ENCODE measurements around the gene C1QA. TPM values are rescaled to one million over a fixed set of nuclear protein-coding genes. Genes with fewer than 3 reads are reported as not detected.

C1QA gene
- polyA plus RNA-seq = 91.7 TPM
- long read RNA-seq, donor 1, transcript C1QA-201 (3 exons, 1,143 nt) = major isoform, 36 of 39 reads
- long read RNA-seq, donor 1, partial matches to known transcripts = 0 of 39 reads
- long read RNA-seq, donor 1, other reads (novel, unspliced or antisense) = 0 of 39 reads
- long read RNA-seq, donor 2, transcript C1QA-201 (3 exons, 1,143 nt) = major isoform, 94 of 153 reads
- long read RNA-seq, donor 2, transcript C1QA-202 (2 exons, 976 nt) = minor isoform, 18 of 153 reads
- long read RNA-seq, donor 2, partial matches to known transcripts = 41 of 153 reads
- long read RNA-seq, donor 2, other reads (novel, unspliced or antisense) = 0 of 153 reads
- long read RNA-seq, donor 3 = 0 reads
- long read RNA-seq, donor 4, transcript C1QA-201 (3 exons, 1,143 nt) = major isoform, 8 of 10 reads
- long read RNA-seq, donor 4, partial matches to known transcripts = 0 of 10 reads
- long read RNA-seq, donor 4, other reads (novel, unspliced or antisense) = 0 of 10 reads
- long read RNA-seq, donor 5, transcript C1QA-202 (2 exons, 976 nt) = minor isoform, 6 of 39 reads
- long read RNA-seq, donor 5, transcript C1QA-201 (3 exons, 1,143 nt) = major isoform, 33 of 39 reads
- long read RNA-seq, donor 5, partial matches to known transcripts = 0 of 39 reads
- long read RNA-seq, donor 5, other reads (novel, unspliced or antisense) = 0 of 39 reads
- long read RNA-seq, donor 6, transcript C1QA-202 (2 exons, 976 nt) = minor isoform, 6 of 78 reads
- long read RNA-seq, donor 6, transcript C1QA-201 (3 exons, 1,143 nt) = major isoform, 33 of 78 reads
- long read RNA-seq, donor 6, partial matches to known transcripts = 38 of 78 reads
- long read RNA-seq, donor 6, other reads (novel, unspliced or antisense) = 0 of 78 reads
- long read RNA-seq, donor 7, transcript C1QA-201 (3 exons, 1,143 nt) = major isoform, 20 of 39 reads
- long read RNA-seq, donor 7, partial matches to known transcripts = 16 of 39 reads
- long read RNA-seq, donor 7, other reads (novel, unspliced or antisense) = 0 of 39 reads
- long read RNA-seq, donor 8, transcript C1QA-201 (3 exons, 1,143 nt) = major isoform, 93 of 196 reads
- long read RNA-seq, donor 8, transcript C1QA-202 (2 exons, 976 nt) = minor isoform, 12 of 196 reads
- long read RNA-seq, donor 8, partial matches to known transcripts = 91 of 196 reads
- long read RNA-seq, donor 8, other reads (novel, unspliced or antisense) = 0 of 196 reads
- long read RNA-seq, donor 9, transcript C1QA-201 (3 exons, 1,143 nt) = major isoform, 43 of 89 reads
- long read RNA-seq, donor 9, transcript C1QA-202 (2 exons, 976 nt) = minor isoform, 9 of 89 reads
- long read RNA-seq, donor 9, partial matches to known transcripts = 37 of 89 reads
- long read RNA-seq, donor 9, other reads (novel, unspliced or antisense) = 0 of 89 reads
- long read RNA-seq, donor 10, transcript C1QA-202 (2 exons, 976 nt) = minor isoform, 12 of 72 reads
- long read RNA-seq, donor 10, transcript C1QA-201 (3 exons, 1,143 nt) = major isoform, 55 of 72 reads
- long read RNA-seq, donor 10, partial matches to known transcripts = 0 of 72 reads
- long read RNA-seq, donor 10, other reads (novel, unspliced or antisense) = 5 of 72 reads
- long read RNA-seq, donor 11, transcript C1QA-202 (2 exons, 976 nt) = minor isoform, 8 of 82 reads
- long read RNA-seq, donor 11, transcript C1QA-201 (3 exons, 1,143 nt) = major isoform, 45 of 82 reads
- long read RNA-seq, donor 11, partial matches to known transcripts = 23 of 82 reads
- long read RNA-seq, donor 11, other reads (novel, unspliced or antisense) = 5 of 82 reads

GRCh38 chr1:22636353-22636752, at the start of gene C1QA:
C1QA (plus strand) TSS chr1:22636628; CDS start chr1:22637617, 989 bp downstream.
- WGBS (ENCODE audit: insufficient coverage, low lambda C conversion rate) = no CpG with 5 or more reads among the region's 5 CpGs
- Histone ChIP-seq H3K27me3 (ENCODE audit: control insufficient read depth, insufficient read depth, low read length) (peaks cover 3% of the 10 kb centered on the region), H3K27ac (ENCODE audit: low read length) (no peak within 1 kb of the TSS), H3K9me3 (ENCODE audit: control insufficient read depth, low read depth, low read length) (no peaks in the 10 kb centered on the region), H3K4me1 (ENCODE audit: control insufficient read depth, insufficient read depth, low read length) (no peaks in the 10 kb centered on the region), H3K4me3 (ENCODE audit: low read length) (peak within 1 kb of the TSS; percentile 23), H3K36me3 (ENCODE audit: control insufficient read depth, insufficient read depth, low read length) (no peaks in the 10 kb centered on the region)
- DNase-seq = no peak

GRCh38 chr1:22587247-22587646, 49.2 kb upstream of the C1QA start:
- WGBS (ENCODE audit: insufficient coverage, low lambda C conversion rate) = no CpG with 5 or more reads among the region's 7 CpGs
- DNase-seq = no peak
- H3K27ac ChIP-seq (ENCODE audit: low read length) = no peak overlapping the region

GRCh38 chr1:22588899-22589422, 47.5 kb upstream of the C1QA start:
- Histone ChIP-seq H3K4me1 (ENCODE audit: control insufficient read depth, insufficient read depth, low read length) (no peaks in the 10 kb centered on the region), H3K27ac (ENCODE audit: low read length) (no peak overlapping the region), H3K36me3 (ENCODE audit: control insufficient read depth, insufficient read depth, low read length) (no peaks in the 10 kb centered on the region), H3K9me3 (ENCODE audit: control insufficient read depth, low read depth, low read length) (peaks cover 3% of the 10 kb centered on the region), H3K27me3 (ENCODE audit: control insufficient read depth, insufficient read depth, low read length) (peaks cover 19% of the 10 kb centered on the region), H3K4me3 (ENCODE audit: low read length) (no peak overlapping the region)
- WGBS (ENCODE audit: insufficient coverage, low lambda C conversion rate) = no CpG with 5 or more reads among the region's 24 CpGs
- DNase-seq = no peak

More at GRCh38 chr1:22587247-22587646, 49.2 kb upstream of the C1QA start:
- Histone ChIP-seq H3K36me3 (ENCODE audit: control insufficient read depth, insufficient read depth, low read length) (no peaks in the 10 kb centered on the region), H3K4me3 (ENCODE audit: low read length) (no peak overlapping the region), H3K9me3 (ENCODE audit: control insufficient read depth, low read depth, low read length) (no peaks in the 10 kb centered on the region), H3K27me3 (ENCODE audit: control insufficient read depth, insufficient read depth, low read length) (peaks cover 4% of the 10 kb centered on the region), H3K4me1 (ENCODE audit: control insufficient read depth, insufficient read depth, low read length) (no peaks in the 10 kb centered on the region)

- no peaks in the 10 kb centered on the region for H3K4me1 ChIP-seq (ENCODE audit: control insufficient read depth, insufficient read depth, low read length)
- H3K36me3 ChIP-seq (ENCODE audit: control insufficient read depth, insufficient read depth, low read length) = no peaks in the 10 kb centered on the region
- no peak overlapping the region for H3K27ac ChIP-seq (ENCODE audit: low read length)
- H3K27me3 ChIP-seq (ENCODE audit: control insufficient read depth, insufficient read depth, low read length) = peaks cover 28% of the 10 kb centered on the region
- no peak overlapping the region for H3K4me3 ChIP-seq (ENCODE audit: low read length)
- H3K9me3 ChIP-seq (ENCODE audit: control insufficient read depth, low read depth, low read length) = peaks cover 3% of the 10 kb centered on the region
- no peak for DNase-seq
- no CpG with 5 or more reads among the region's 8 CpGs for WGBS (ENCODE audit: insufficient coverage, low lambda C conversion rate)
These were observed 44.9 kb upstream of the C1QA start for GRCh38 chr1:22591576-22591975.

- no CpG with 5 or more reads among the region's 9 CpGs for WGBS (ENCODE audit: insufficient coverage, low lambda C conversion rate)
- Histone ChIP-seq H3K4me1 (ENCODE audit: control insufficient read depth, insufficient read depth, low read length) (no peaks in the 10 kb centered on the region), H3K27ac (ENCODE audit: low read length) (no peak overlapping the region), H3K4me3 (ENCODE audit: low read length) (no peak overlapping the region), H3K9me3 (ENCODE audit: control insufficient read depth, low read depth, low read length) (peaks cover 3% of the 10 kb centered on the region), H3K27me3 (ENCODE audit: control insufficient read depth, insufficient read depth, low read length) (peaks cover 28% of the 10 kb centered on the region), H3K36me3 (ENCODE audit: control insufficient read depth, insufficient read depth, low read length) (no peaks in the 10 kb centered on the region)
- no peak for DNase-seq
These were observed 44.4 kb upstream of the C1QA start for GRCh38 chr1:22592051-22592450.

- H3K4me1 ChIP-seq (ENCODE audit: control insufficient read depth, insufficient read depth, low read length) = no peaks in the 10 kb centered on the region
- DNase-seq = peak; percentile 5 to 21
- H3K27me3 ChIP-seq (ENCODE audit: control insufficient read depth, insufficient read depth, low read length) = peaks cover 33% of the 10 kb centered on the region
- H3K36me3 ChIP-seq (ENCODE audit: control insufficient read depth, insufficient read depth, low read length) = no peaks in the 10 kb centered on the region
- peaks cover 3% of the 10 kb centered on the region for H3K9me3 ChIP-seq (ENCODE audit: control insufficient read depth, low read depth, low read length)
- no CpG with 5 or more reads among the region's 38 CpGs for WGBS (ENCODE audit: insufficient coverage, low lambda C conversion rate)
- H3K27ac ChIP-seq (ENCODE audit: low read length) = no peak overlapping the region
- no peak overlapping the region for H3K4me3 ChIP-seq (ENCODE audit: low read length)
These were observed 43.3 kb upstream of the C1QA start for GRCh38 chr1:22592919-22593790.

GRCh38 chr1:22594396-22594795, 42.0 kb upstream of the C1QA start:
- WGBS (ENCODE audit: insufficient coverage, low lambda C conversion rate) = no CpG with 5 or more reads among the region's 10 CpGs
- Histone ChIP-seq H3K9me3 (ENCODE audit: control insufficient read depth, low read depth, low read length) (peaks cover 3% of the 10 kb centered on the region), H3K27me3 (ENCODE audit: control insufficient read depth, insufficient read depth, low read length) (peaks cover 38% of the 10 kb centered on the region), H3K4me3 (ENCODE audit: low read length) (no peak overlapping the region), H3K36me3 (ENCODE audit: control insufficient read depth, insufficient read depth, low read length) (no peaks in the 10 kb centered on the region), H3K4me1 (ENCODE audit: control insufficient read depth, insufficient read depth, low read length) (no peaks in the 10 kb centered on the region), H3K27ac (ENCODE audit: low read length) (no peak overlapping the region)
- no peak for DNase-seq

- Histone ChIP-seq H3K4me1 (ENCODE audit: control insufficient read depth, insufficient read depth, low read length) (no peaks in the 10 kb centered on the region), H3K36me3 (ENCODE audit: control insufficient read depth, insufficient read depth, low read length) (no peaks in the 10 kb centered on the region), H3K9me3 (ENCODE audit: control insufficient read depth, low read depth, low read length) (peaks cover 3% of the 10 kb centered on the region), H3K27me3 (ENCODE audit: control insufficient read depth, insufficient read depth, low read length) (peaks cover 38% of the 10 kb centered on the region), H3K4me3 (ENCODE audit: low read length) (no peak overlapping the region), H3K27ac (ENCODE audit: low read length) (no peak overlapping the region)
- no peak for DNase-seq
- WGBS (ENCODE audit: insufficient coverage, low lambda C conversion rate) = no CpG with 5 or more reads among the region's 7 CpGs
These were observed 41.3 kb upstream of the C1QA start for GRCh38 chr1:22595108-22595507.
